NCI-H345 (cell line): Measurements from ENCODE around the gene IDH1.
A peak's percentile ranks its signal among the peaks of the same experiment; 100 is the strongest.

Experiments
- DNase-seq: peaks from one replicate; lab custom pipeline; 2025; lab: John Stamatoyannopoulos, UW

IDH1 gene

DNA sequence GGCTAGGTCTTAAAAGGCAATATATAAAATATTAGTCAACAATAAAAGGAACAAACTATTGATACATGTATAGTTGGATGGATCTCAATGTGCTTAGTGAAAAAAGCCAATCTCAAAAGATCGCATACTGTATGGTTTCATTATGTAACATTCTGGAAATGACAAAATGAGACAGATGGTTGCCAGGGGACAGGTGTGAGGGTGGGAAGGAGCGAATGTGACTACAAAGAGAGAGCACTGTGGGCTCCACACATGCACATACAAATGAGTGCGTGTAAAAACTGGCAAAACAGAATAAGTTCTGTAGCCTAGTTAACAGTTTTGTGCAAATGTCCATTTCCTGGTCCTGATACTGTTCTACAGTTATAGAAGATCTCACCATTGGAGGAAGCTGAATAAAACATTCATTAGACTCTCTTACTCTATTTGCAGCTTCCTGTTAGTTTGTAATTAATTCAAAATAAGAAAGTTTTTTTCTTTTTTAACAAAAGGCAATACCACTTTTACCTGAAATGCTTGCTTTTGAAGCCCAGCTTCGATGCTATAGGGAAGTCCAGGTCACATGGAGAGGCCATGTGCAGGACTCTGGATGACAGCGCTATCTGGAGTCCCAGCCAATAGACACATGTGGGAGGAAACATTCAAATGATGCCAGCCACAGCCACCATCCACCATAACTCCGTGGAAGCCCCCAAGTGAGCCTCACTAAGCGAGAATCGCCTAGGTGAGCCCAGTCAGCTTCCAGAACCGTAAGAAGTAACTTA, 44.0 kb downstream of the IDH1 start:
- no peak for DNase-seq

- no peak for DNase-seq
Observed at GRCh38 chr2:208208335-208209085, 46.4 kb downstream of the IDH1 start.

GRCh38 chr2:208207769-208208168, 47.1 kb downstream of the IDH1 start:
- DNase-seq: no peak

- DNase-seq: no peak
Observed at GRCh38 chr2:208204166-208204565, 50.7 kb downstream of the IDH1 start.

DNA sequence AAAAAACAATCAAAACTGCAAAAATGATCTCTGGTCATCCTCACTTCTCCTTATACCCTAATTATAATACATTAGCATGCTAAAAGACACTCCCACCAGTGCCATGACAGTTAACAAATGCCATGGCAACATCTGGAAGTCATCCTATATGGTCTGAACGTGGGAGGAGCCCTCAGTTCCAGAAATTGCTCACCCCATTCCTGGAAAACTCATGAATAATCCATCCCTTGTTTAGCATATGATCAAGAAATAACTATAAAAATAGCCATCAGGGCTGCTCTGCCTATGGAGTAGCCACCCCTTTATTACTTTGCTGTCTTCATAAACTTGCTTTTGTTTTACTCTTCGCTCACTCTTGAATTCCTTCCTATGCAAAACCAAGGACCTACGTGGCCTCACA, 59.3 kb downstream of the IDH1 start:
- no peak for DNase-seq

- DNase-seq: no peak
Observed at GRCh38 chr2:208192611-208193236, 62.1 kb downstream of the IDH1 start.

DNA sequence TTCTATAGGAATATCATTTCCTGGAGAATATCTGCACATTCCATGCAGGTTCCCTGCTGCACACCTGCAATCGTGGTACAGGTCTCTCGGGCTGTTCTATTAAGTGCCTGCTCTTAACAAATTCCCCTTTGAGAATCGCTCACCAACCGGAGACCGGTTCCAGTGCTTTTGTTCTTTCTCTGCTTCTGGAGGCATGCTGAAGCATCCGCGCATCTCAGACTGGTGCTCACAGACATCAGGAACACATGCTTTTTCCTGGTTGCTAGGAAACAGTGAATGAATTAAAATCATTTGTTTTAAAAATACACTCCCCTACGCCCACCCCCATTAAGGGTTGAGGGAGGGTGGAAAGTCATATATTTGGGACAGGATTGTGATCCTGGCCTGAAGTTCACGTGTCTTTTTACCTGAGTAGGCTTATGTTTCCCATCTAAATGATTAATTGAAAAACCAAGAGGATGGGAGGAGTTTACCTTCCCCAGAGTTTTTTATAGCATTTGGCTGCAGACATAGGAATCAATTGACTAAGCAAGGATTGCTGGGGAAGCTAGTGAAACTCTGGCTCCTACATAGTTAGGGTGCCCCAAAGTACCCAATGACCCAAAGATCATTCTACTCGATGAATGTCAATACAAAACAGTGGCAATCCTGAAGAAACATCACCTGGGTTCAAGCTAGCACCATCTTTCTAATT, 64.9 kb downstream of the IDH1 start, which contains the start of gene C2orf80:
Gene C2orf80, minus strand, starts transcription at position 221 of the 694 bp plus-strand sequence. CDS start 3,044 bp downstream, outside the sequence.
- DNase-seq: peak; percentile 22

DNA sequence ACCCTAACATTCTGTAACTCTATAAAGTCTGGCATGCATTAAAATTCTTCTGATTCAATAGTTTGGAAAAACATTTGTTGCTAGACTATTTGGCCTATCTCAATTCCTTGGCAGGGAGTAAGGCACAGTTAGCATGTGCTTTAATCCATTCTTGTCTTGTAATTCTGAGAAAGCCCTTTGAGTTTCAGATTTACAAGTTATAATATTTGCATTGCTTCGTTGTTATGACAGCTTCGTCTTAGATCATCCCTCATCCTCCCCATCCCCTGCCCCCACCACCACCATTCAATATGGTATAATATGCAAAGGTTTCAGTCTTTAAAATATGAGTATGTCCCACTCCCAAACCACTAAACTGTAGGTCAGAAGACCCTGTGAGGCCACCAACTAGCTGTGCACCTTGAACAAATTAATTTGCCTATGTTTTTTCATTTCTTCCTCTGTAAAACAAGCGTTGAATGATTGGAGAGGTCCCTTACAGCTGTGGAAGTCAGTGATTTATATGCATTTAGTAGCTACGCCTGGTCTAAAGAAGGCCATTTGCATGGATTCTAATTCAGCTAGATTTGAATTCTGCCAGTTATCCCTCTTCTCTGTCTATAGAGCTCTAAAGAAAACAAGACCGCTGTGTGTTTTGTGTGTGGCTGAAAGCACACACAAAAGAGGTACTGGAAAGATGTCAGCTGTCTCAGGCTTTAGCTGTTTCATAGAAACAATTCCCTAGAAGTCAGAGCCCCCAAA, 65.6 kb downstream of the IDH1 start:
- DNase-seq: no peak

- no peak for DNase-seq
Observed at GRCh38 chr2:208186893-208187292, 68.0 kb downstream of the IDH1 start.

DNA sequence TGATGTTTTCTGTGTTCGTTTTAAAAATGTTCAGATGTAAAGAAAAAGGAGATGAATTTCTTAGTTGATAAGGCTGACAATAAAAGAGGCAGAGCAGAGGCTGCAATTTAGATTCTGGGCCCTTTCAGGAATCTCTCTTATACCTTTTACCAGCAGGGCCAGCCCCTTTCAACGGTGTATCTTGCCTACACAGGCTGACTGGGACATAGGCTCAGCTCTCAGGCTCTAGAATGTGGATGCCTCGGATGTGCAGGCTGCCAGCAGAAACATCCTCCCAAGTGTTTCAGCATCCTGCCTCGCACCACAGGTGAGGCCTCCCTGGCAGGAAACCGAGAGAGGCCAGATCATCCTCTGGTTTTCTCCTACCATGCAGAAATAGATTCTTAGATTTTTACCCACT, 68.4 kb downstream of the IDH1 start:
- no peak for DNase-seq
